Activated CD8-positive, alpha-beta memory T cell treated with anti-CD3 and anti-CD28 coated beads, Interleukin-2, amount 50 U/mL, for 24 hours (primary cell): ENCODE data around the gene VWA3B.

Source experiments
- DNase-seq: peaks from one replicate; pipeline ENCODE4 v3.0.0-alpha.2; 2020; ENCODE audit errors: extremely low read depth

VWA3B gene

DNA sequence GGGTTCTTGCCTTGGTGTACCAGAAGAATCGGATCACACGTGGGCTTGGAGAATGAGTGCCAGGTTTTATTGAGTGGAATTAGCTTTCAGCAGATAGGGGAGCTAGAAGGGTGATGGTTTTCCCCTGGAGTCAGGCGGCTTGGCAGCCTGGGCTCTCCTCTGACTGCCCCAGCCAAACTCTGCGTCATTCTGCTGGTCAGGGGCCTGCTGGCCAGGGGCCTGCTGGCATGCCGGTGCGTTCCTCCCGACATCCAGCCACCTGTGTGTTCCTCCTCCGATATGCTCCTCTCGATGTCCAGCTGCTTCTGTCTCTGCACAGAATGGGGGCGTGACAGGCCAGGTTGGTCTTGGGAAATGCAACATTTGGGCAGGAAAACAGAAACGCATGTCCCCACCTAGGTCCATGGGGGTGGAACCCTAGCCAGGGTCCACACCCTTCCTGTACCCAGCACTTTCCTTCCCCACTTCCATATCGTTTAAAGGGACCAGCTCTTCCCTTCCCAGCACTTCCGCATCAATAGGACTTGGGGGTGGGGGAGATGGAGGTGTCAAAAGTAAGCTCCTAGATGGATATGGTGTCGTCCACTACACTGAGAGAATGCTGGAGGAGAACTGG, 85.3 kb downstream of the VWA3B start:
- no peak for DNase-seq

DNA sequence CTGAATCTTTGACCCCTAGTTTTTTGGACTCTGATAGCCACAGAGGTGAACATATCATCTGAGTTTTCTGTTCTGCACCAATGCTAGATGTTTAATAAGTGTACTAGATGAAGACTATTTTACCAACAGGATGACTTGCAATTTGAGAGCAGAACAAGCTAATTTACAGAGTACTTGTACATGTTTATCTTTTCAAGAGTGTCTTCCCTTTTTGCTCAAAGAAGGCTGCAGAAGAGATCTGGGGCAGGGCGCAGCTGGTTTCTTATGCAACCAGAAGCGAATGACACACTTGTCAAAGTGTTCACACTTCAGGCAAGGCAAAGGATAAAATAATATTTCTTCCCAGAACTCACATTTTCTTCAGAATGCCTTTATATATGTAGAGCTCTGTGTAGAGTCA, 86.0 kb downstream of the VWA3B start:
- no peak for DNase-seq

DNA sequence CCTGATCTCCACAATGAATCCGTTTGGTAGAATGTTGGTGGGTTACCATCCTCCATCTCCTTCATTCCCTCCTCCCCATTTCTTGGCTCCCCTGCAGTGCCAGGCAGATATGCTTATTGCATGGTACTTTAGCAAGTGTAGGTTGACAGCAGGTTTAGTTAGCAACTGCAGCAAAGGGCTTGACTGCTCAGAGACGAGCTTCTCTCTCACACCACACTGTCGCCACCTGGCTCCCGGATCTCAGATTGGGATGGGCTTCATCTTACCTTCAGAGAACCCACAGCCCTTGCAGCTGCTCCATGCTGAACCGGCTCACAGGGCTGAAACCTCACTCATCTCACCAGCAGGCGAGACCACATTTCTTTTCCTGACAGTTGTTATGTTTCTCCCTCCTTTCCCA, 88.8 kb downstream of the VWA3B start:
- DNase-seq: no peak

DNA sequence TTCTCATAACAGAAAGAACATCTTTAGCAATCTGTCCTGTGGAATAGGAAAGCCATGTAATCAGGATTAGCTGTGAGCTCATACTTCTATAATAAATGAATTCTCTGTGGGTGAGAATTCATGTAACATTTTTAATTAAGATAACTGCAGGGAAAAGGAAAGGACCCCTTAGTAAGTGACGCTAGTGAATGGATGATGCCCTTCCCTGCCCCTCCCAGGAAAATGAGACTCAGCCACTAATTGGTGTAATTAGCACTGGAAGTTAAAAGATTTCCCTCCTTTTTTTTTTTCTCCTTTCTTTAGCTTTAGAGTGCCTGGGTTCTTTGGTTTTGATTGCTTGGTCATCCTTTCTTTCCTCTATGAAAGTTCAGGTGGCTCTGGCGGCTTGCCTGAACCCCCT, 90.3 kb downstream of the VWA3B start:
- DNase-seq: no peak

DNA sequence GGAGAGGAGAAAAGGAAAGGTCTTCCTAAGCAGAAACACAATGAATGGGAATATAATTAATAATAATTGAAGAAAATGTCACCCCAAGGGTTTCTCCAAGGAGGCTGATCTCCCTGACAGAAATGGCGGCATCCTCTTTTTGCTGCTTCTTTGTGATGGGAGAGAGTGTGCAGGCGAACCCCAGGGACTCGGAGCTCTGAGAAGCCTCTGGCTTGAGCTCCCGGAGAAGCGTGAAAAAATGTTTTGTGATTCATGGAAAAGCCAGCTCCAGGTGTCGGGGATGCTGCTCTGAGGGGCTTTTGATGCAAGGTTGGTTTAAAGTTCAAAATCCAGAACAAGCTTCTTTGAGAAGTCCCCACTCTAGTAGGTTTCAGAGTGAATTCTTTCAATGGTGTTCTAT, 91.0 kb downstream of the VWA3B start:
- DNase-seq: no peak

DNA sequence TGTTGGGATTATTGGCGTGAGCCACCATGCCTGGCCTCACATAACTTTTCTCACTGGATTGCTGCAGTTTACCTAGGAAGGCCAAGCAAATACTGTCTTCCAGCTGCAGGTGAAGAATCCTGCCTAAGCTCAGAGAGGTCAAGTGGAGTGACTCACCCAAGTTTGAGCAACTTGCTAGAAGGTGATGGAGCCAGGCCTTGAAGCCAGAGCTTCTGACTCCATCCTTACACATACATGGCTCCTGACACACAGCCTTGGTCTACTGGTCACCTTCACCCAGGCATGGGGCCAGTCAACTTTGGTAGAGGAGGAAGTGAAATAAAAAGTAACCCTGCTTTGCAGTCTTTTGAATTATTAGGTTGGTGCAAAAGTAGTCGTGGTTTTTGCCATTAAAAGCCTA, 93.5 kb downstream of the VWA3B start:
- no peak for DNase-seq

DNA sequence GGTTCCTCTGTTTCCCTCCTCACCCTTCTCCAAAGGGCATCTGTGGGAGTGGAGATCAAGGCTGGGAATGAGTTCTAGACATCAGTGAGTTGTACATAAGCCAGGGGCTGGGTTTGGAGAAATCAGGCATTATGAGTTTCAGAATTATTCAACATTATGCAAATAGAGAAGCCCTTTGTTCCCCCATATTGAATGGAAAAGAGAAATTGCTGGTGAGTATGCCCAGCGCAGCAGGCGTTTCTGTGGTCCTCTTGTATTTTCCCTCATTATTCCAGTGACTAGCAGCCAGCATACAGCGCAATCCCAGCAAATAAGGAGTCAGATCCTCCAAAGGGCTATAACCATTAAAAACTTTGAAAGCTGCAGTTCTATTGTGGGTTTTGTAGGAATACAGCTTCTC, 94.4 kb downstream of the VWA3B start:
- no peak for DNase-seq

GRCh38 chr2:98185801-98186200, 98.8 kb downstream of the VWA3B start:
- DNase-seq: no peak

GRCh38 chr2:98187194-98187593, 100.2 kb downstream of the VWA3B start:
- no peak for DNase-seq

GRCh38 chr2:98188351-98189046, 101.5 kb downstream of the VWA3B start:
- DNase-seq: no peak

GRCh38 chr2:98191883-98192282, 104.9 kb downstream of the VWA3B start:
- no peak for DNase-seq

DNA sequence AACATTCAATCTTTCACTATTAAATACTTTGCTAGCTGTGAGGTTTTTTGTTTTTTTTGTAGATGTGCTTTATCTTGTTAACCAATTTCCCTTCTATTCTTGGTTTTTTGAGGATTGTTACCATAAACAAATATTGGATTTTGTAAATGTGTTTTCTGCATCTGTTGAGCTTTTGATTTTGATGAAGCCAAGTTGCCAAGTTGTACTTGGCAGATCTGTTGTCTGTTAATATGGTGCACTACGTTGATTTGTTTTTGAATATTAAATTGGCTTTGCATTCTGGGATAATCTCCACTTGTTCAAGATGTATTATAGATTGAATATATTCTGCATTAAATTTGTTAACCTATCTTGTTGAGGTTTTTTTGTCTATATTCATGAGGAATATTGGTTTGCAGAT, 114.6 kb downstream of the VWA3B start:
- DNase-seq: no peak

- no peak for DNase-seq
These were observed 118.9 kb downstream of the VWA3B start for GRCh38 chr2:98205889-98206288.

DNA sequence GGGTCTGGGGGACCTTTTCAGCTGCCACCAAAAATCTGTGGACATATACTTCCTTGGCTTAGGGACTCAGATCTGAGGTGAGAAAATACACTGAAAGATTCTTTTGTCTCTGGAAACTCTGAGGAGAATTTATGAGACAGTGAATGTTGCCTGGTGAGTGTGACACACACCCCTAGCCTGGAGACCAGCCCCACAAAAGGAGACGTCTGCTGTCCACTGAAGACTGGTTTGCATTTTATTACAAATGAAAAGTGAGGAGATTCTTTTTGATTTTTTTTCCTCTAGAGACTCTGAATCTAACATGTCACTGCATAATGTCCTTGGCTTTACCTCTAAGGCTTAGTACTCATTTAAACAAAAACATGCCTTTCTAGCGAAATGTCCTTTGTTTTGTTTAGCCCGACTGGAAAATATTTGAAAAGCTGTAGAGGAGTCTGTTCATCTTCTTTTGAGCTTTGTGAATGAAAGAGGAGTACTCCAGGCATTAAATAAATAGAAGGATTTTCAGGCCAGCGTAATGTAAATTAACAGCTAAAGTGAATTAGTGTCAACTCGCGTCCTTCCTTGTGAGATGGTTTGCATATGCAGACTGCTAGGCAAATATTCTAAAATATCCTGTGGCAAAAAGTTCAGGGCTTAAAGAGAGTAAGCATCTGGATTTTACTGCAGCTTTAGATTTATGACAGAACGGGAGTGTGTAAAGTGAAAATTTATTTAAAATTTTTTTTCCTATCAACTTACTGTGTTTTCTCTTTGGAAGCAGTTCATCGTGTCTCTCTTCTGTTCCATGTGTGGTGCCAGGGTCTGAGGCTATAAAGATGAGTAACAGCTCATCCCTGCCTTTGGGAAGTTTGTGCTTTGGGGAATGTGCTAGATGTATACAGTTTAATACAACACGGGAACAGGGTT, 125.4 kb downstream of the VWA3B start:
- DNase-seq: no peak

DNA sequence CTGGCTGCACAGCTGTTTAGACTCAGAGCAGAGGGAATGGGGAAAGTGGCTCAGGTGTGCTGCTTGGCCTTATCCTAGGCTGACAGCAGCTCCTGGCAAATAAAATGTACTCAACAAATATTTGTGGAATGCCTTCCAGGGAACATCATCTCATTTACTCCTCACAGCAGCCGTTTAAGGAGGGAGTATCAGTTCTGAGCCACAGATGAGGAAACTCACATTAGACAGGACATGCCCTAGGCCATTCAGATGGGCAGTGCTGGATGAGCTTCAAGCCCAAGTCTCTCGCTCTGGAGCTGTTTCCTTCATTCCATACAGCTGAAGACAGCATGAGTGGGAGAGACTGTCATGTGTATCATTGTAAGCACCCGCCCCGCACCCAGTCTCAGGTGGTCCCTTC, 129.6 kb downstream of the VWA3B start:
- no peak for DNase-seq

DNA sequence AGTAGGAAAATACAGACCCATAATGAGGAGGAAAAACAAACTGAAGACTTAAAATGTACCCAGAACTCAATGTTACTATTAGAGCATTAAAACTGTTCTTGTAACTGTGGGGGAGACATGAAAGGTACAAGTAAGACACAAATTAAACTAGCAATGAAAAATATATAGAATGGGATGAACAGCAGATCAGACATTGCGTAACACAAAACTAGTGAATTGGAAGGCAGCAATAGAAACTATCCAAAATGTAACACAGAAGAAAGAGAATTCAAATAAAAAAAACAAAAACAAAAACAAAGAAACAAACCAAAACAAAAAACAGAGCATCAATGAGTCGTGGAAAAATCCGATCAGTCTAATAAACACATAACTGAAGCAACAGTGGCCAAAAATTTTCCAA, 132.2 kb downstream of the VWA3B start:
- DNase-seq: no peak

- DNase-seq: no peak
These were observed 147.0 kb downstream of the VWA3B start for GRCh38 chr2:98233941-98234340.

DNA sequence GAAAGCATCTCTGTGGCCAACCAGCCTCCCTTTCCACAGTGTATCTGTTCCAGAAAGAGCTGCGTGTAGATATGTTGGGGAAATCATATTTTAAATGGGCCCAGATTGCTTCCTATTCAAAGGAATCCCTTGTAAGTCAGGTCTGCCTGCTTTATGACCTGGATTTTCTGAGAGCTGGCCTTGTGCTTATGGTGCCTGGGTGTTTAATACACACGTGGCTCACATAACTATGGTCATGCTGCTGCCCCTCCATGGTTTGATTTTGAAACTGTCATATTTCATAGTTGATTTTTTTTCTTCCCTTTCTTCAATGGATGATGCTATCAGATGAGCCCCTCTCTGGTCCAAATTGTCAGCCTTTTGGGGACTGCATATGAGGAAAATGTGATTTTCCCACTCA, 147.8 kb downstream of the VWA3B start:
- no peak for DNase-seq

DNA sequence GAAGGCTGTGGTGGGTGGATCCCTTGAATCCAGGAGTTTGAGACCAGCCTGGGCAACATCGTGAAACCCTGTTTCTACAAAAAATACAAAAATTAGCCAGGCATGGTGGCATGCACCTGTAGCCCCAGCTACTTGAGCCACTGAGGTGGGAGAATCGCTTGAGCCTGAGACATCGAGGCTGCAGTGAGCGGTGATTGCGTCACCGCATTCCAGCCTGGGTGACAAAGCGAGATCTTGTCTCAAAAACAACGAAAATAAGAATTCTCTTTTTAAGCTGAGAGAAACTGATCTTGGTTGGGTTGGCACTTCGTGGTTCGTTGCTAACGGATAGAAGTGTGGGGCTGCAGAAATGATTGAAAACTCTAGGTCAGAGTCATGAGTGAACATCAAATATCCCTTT, 150.0 kb downstream of the VWA3B start:
- no peak for DNase-seq

GRCh38 chr2:98240786-98241398, 153.9 kb downstream of the VWA3B start:
- DNase-seq: no peak

GRCh38 chr2:98241592-98241991, 154.6 kb downstream of the VWA3B start:
- DNase-seq: no peak

GRCh38 chr2:98242003-98242402, 155.0 kb downstream of the VWA3B start:
- no peak for DNase-seq
